ENCODE data around the gene CREB3L2.

DNA sequence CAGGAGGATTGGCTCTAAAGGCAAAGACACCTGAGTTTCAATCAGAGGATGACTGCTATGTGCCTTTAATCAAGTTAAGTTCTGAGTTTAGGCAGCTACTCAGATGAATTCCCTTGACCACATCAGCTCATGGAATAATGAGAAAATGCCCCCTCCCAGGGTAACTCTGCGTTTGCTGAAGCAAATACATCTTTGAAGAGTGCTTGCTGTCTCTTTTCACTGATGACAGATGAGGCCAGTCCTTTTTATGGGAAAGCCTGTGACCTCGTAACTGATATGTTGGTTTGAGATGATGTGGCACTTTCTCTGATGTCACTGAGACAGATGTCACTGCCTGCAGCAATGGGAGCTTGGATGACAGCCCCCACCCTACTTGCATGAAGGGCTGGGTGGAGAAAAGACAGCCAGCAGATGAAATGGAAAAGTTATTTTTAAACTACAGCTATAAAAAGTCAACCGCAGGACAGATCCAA lies 111.4 kb downstream of the CREB3L2 start:
- TF ChIP-seq, protein P1, sequence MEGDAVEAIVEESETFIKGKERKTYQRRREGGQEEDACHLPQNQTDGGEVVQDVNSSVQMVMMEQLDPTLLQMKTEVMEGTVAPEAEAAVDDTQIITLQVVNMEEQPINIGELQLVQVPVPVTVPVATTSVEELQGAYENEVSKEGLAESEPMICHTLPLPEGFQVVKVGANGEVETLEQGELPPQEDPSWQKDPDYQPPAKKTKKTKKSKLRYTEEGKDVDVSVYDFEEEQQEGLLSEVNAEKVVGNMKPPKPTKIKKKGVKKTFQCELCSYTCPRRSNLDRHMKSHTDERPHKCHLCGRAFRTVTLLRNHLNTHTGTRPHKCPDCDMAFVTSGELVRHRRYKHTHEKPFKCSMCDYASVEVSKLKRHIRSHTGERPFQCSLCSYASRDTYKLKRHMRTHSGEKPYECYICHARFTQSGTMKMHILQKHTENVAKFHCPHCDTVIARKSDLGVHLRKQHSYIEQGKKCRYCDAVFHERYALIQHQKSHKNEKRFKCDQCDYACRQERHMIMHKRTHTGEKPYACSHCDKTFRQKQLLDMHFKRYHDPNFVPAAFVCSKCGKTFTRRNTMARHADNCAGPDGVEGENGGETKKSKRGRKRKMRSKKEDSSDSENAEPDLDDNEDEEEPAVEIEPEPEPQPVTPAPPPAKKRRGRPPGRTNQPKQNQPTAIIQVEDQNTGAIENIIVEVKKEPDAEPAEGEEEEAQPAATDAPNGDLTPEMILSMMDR (IDR thresholded peaks at IDR 0.05; ENCODE audit: insufficient read depth, low read length), result no peak
- TF ChIP-seq POLR2AphosphoS5 (IDR thresholded peaks at IDR 0.05; ENCODE audit: low read depth), result no peak

Data from HL-60 (cell line).